WTC11 (cell line): Measurements from ENCODE around the gene TDP2. TPM values are rescaled to one million over a fixed set of nuclear protein-coding genes. Genes with fewer than 3 reads are reported as not detected.

Source experiments
- ATAC-seq: fragments of 200-7000 bp; cut with Tn5 transposase; 2 replicates; pipeline ENCODE4 v1.10.0; 2021; ENCODE audit warnings: mild to moderate bottlenecking, moderate library complexity
- CTCF ChIA-PET: fragments of 300-600 bp; sonication (Branson Sonifier 250); formaldehyde crosslinking; loops from one replicate; lab custom pipeline; 2021; ENCODE audit warnings: antibody characterized with exemption; lab: Charles Lee
- POLR2A ChIA-PET: fragments of 350-600 bp; sonication (Branson Sonifier 250); formaldehyde crosslinking; loops from one replicate; lab custom pipeline; 2021; ENCODE audit warnings: antibody characterized with exemption; lab: Charles Lee
- DNase-seq: peaks from one replicate; pipeline ENCODE4 v3.0.0; 2021; ENCODE audit warnings: low spot score
- H3K27ac Mint-ChIP-seq: 2 replicates; pipeline ENCODE4 v1.8.0; 2021; ENCODE audit warnings: mixed read lengths
- H3K27me3 Mint-ChIP-seq: 2 replicates; pipeline ENCODE4 v1.8.0; 2021; ENCODE audit warnings: low read depth, mild to moderate bottlenecking, moderate library complexity, mixed read lengths
- H3K36me3 Mint-ChIP-seq: 2 replicates; pipeline ENCODE4 v1.8.0; 2021; ENCODE audit warnings: mixed read lengths
- H3K4me1 Mint-ChIP-seq: 2 replicates; pipeline ENCODE4 v1.8.0; 2022; ENCODE audit warnings: mixed read lengths
- H3K4me3 Mint-ChIP-seq: 2 replicates; pipeline ENCODE4 v1.8.0; 2021; ENCODE audit warnings: mild to moderate bottlenecking, moderate library complexity, mixed read lengths
- H3K9me3 Mint-ChIP-seq: 2 replicates; pipeline ENCODE4 v1.8.0; 2021; ENCODE audit warnings: mixed read lengths
- FOXJ3 ChIP-seq: sonication (generic); formaldehyde crosslinking; IDR thresholded peaks from 2 replicates; pipeline ENCODE4 v1.9.0; 2021; ENCODE audit warnings: missing genetic modification reagents, mild to moderate bottlenecking, borderline replicate concordance
- FOXK1 ChIP-seq: sonication (generic); formaldehyde crosslinking; IDR thresholded peaks from 2 replicates; pipeline ENCODE4 v1.8.0; 2022; ENCODE audit warnings: mild to moderate bottlenecking, moderate library complexity, missing genetic modification reagents
- GABPB1 ChIP-seq: sonication (generic); formaldehyde crosslinking; IDR thresholded peaks from 2 replicates; pipeline ENCODE4 v1.8.1; 2023; ENCODE audit warnings: mild to moderate bottlenecking, missing genetic modification reagents
- HMGXB4 ChIP-seq: sonication (generic); formaldehyde crosslinking; IDR thresholded peaks from 2 replicates; pipeline ENCODE4 v1.8.1; 2023; ENCODE audit warnings: mild to moderate bottlenecking, moderate library complexity, missing genetic modification reagents
- KAT7 ChIP-seq: sonication (generic); formaldehyde crosslinking; IDR thresholded peaks from 2 replicates; pipeline ENCODE4 v1.8.1; 2023; ENCODE audit warnings: missing genetic modification reagents, mild to moderate bottlenecking, borderline replicate concordance
- NR1H2 ChIP-seq: sonication (generic); formaldehyde crosslinking; IDR thresholded peaks from 2 replicates; pipeline ENCODE4 v1.9.0; 2021; ENCODE audit warnings: mild to moderate bottlenecking, moderate library complexity, missing genetic modification reagents
- NR2C2 ChIP-seq: sonication (generic); formaldehyde crosslinking; IDR thresholded peaks from 2 replicates; pipeline ENCODE4 v1.8.0; 2022; ENCODE audit warnings: mild to moderate bottlenecking, missing genetic modification reagents
- SMAD3 ChIP-seq: sonication (generic); formaldehyde crosslinking; IDR thresholded peaks from 2 replicates; pipeline ENCODE4 v1.8.0; 2022; ENCODE audit warnings: missing genetic modification reagents, mild to moderate bottlenecking, borderline replicate concordance
- SP1 ChIP-seq: sonication (generic); formaldehyde crosslinking; conservative IDR thresholded peaks from 2 replicates; pipeline ENCODE4 v1.8.1; 2022; ENCODE audit warnings: missing genetic modification reagents
- ZNF219 ChIP-seq: sonication (generic); formaldehyde crosslinking; IDR thresholded peaks from 2 replicates; pipeline ENCODE4 v1.8.0; 2023; ENCODE audit warnings: missing genetic modification reagents, mild to moderate bottlenecking, borderline replicate concordance
- ZSCAN18 ChIP-seq: fragments of 250-450 bp; sonication (Bioruptor Pico); IDR thresholded peaks from 2 replicates; pipeline ENCODE4 v2.1.2; 2022; ENCODE audit warnings: mild to moderate bottlenecking, moderate library complexity
- total RNA-seq: library from RNA; stranded (reverse); gene quantifications from 3 replicates; pipeline ENCODE4 v1.2.3, GENCODE V29; 2021
- TF ChIP-seq, protein P1 (sequence below): fragments of 250-450 bp; sonication (Bioruptor Pico); IDR thresholded peaks from 2 replicates; pipeline ENCODE4 v1.9.0; 2021; ENCODE audit warnings: mild to moderate bottlenecking
- TF ChIP-seq, protein P2 (sequence below): fragments of 250-450 bp; sonication (Bioruptor Pico); conservative IDR thresholded peaks from 2 replicates; pipeline ENCODE4 v1.9.0; 2021; ENCODE audit warnings: mild to moderate bottlenecking
- TF ChIP-seq, protein P3 (sequence below): sonication (generic); formaldehyde crosslinking; IDR thresholded peaks from 2 replicates; pipeline ENCODE4 v1.8.0; 2022; ENCODE audit warnings: mild to moderate bottlenecking, missing genetic modification reagents

TDP2 gene
- total RNA-seq, 1 experiment from 2014 or later, result 49.1 TPM

GRCh38 chr6:24710519-24711303 lies 44.0 kb upstream of the TDP2 start:
- no peaks in the 10 kb centered on the region for H3K27me3 Mint-ChIP-seq
- H3K4me3 Mint-ChIP-seq, result no peak overlapping the region
- TF ChIP-seq ZNF219 (CRISPR knock-in tag), result no peak
- TF ChIP-seq HMGXB4, result no peak
- TF ChIP-seq, protein P1, sequence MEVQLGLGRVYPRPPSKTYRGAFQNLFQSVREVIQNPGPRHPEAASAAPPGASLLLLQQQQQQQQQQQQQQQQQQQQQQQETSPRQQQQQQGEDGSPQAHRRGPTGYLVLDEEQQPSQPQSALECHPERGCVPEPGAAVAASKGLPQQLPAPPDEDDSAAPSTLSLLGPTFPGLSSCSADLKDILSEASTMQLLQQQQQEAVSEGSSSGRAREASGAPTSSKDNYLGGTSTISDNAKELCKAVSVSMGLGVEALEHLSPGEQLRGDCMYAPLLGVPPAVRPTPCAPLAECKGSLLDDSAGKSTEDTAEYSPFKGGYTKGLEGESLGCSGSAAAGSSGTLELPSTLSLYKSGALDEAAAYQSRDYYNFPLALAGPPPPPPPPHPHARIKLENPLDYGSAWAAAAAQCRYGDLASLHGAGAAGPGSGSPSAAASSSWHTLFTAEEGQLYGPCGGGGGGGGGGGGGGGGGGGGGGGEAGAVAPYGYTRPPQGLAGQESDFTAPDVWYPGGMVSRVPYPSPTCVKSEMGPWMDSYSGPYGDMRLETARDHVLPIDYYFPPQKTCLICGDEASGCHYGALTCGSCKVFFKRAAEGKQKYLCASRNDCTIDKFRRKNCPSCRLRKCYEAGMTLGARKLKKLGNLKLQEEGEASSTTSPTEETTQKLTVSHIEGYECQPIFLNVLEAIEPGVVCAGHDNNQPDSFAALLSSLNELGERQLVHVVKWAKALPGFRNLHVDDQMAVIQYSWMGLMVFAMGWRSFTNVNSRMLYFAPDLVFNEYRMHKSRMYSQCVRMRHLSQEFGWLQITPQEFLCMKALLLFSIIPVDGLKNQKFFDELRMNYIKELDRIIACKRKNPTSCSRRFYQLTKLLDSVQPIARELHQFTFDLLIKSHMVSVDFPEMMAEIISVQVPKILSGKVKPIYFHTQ (CRISPR knock-in tag), result no peak
- TF ChIP-seq SP1, result no peak
- no peak for TF ChIP-seq KAT7 (CRISPR knock-in tag)
- no peak for TF ChIP-seq NR2C2 (CRISPR knock-in tag)
- no peak for TF ChIP-seq NR1H2 (CRISPR knock-in tag)
- no peak for TF ChIP-seq FOXJ3 (CRISPR knock-in tag)
- TF ChIP-seq SMAD3 (CRISPR knock-in tag), result no peak
- TF ChIP-seq, all 79 proteins: peak for 0
- ChIA-PET POLR2A (no interaction called here), CTCF (interaction anchor here (0.7 kb wide), 1 partner anchor 257 kb away, joined by 3 read pairs; no protein-coding TSS in a partner anchor)
- Mint-ChIP-seq H3K9me3 (no peaks in the 10 kb centered on the region), H3K4me1 (no peaks in the 10 kb centered on the region; the same call in 1 of the 2 replicates), H3K27ac (peak overlapping the region; percentile 78; the same call in 1 of the 2 replicates), H3K36me3 (peaks cover 89% of the 10 kb centered on the region)
- no peak for ATAC-seq
- DNase-seq, result no peak

DNA sequence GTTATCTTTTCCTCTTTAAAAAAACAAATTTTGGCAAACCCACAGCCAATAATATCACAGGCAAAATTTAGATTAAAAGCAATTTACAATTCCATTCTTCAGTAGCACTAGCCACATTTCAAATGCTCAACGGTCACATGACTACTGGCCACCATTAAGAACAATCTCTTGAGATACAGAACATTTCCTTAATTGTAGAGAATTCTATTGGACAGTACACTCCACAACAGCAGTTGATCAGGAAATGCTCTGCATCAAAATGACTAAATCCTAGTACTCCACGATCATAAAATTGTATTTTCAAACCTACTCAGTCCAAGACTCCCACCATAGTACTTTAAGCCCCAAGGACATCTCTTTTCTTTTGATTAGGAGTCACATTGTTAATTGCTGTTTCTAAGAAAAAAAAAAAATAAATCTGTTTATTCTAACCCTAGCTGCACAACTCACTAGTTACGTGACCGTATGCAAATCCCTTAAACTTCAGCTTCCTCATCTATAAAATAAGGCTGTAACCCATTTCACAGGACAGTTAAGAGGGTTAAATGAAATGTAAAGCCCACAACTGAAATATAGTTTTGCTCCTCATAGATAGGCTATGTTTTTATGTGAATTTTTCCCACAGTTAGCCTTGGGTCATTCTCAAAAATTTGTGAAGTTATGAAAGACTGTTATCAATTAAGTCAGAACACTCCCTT lies 42.5 kb upstream of the TDP2 start:
- ATAC-seq (no peak), DNase-seq (no peak)
- TF ChIP-seq, protein P2, sequence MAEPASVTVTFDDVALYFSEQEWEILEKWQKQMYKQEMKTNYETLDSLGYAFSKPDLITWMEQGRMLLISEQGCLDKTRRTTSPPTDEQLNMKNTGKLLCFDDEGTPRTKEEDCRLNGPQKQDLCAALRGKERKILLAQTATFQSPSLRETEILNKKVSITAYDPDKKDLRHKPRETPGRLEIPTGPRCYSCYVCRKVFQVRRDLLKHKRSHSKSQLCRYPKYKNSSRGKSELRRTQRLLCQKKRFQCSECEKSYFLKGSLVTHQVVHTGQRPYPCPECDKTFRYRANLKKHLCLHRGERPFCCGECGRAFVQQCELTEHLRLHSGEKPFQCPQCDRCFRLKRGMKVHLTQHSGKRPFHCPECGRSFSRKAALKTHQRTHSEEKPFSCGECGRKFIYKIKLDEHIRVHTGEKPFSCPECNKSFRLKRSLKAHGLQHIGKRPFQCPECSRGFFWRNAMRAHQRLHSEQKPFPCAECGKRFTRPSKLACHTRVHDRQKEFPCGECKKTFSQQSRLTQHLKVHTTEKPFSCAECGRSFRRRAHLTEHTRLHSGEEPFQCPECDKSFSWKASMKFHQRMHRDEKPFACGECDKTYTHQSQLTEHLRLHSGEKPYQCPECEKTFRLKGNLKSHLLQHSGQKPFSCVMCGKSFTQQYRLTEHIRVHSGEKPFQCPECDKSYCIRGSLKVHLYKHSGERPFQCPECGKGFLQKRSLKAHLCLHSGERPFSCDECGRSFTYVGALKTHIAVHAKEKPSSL (CRISPR knock-in tag), result peak; percentile 11; the same call in 1 of the 2 replicates
- TF ChIP-seq, protein P3, sequence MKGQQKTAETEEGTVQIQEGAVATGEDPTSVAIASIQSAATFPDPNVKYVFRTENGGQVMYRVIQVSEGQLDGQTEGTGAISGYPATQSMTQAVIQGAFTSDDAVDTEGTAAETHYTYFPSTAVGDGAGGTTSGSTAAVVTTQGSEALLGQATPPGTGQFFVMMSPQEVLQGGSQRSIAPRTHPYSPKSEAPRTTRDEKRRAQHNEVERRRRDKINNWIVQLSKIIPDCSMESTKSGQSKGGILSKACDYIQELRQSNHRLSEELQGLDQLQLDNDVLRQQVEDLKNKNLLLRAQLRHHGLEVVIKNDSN (CRISPR knock-in tag), result no peak
- ChIA-PET POLR2A (interaction anchor here (0.6 kb wide), 1 partner anchor 367 kb away, joined by 5 read pairs; no protein-coding TSS in a partner anchor), CTCF (no interaction called here)
- Mint-ChIP-seq H3K27ac (peak overlapping the region; percentile 33; the same call in 1 of the 2 replicates), H3K27me3 (no peaks in the 10 kb centered on the region), H3K4me1 (no peaks in the 10 kb centered on the region; the same call in 1 of the 2 replicates), H3K9me3 (no peaks in the 10 kb centered on the region), H3K4me3 (no peak overlapping the region), H3K36me3 (peaks cover 87% of the 10 kb centered on the region)

DNA sequence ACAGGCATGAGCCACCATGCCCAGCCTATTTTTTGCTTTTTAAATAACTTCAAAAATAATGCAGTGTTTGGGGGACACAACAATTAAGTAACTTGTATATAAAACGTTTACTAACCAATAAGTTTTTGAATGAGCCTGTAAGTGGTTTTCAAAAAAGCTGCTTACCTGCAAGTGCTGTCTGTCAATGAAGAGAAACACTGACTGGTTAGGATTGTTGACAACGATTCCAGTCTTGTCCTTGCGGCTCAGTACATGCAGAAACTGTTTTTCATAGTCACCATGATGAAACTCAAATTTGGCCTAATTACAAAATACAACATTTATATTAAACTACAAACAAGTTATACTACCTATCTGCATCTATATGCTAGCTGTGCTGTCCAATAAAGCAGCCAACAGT lies 41.9 kb upstream of the TDP2 start:
- Mint-ChIP-seq H3K27ac (peak overlapping the region; percentile 33; the same call in 1 of the 2 replicates), H3K4me3 (no peak overlapping the region), H3K27me3 (no peaks in the 10 kb centered on the region), H3K36me3 (peaks cover 87% of the 10 kb centered on the region), H3K4me1 (peaks cover 5% of the 10 kb centered on the region), H3K9me3 (no peaks in the 10 kb centered on the region)
- CTCF ChIA-PET, result no interaction called here
- DNase-seq (no peak), ATAC-seq (no peak)
- POLR2A ChIA-PET, result interaction anchor here (0.6 kb wide), 1 partner anchor 368 kb away, joined by 5 read pairs; no protein-coding TSS in a partner anchor
- TF ChIP-seq, protein P1 (CRISPR knock-in tag), result no peak
- TF ChIP-seq ZSCAN18 (CRISPR knock-in tag) (no peak), FOXK1 (no peak), GABPB1 (CRISPR knock-in tag) (no peak)
